Hematopoietic multipotent progenitor cell treated with erythropoietin and hydrocortisone succinate and interleukin-3 and kit ligand, for 6 days (in vitro differentiated cells): ENCODE results near the gene RNLS.
A peak's percentile ranks its signal among the peaks of the same experiment; 100 is the strongest.
"Not testable (repeated sequence)": the region's sequence is repeated elsewhere in the genome, so short reads cannot be mapped to it uniquely, and the experiment has no call there.

Experiments used
- DNase-seq: peaks from one replicate; pipeline ENCODE4 v3.0.0-alpha.2; 2015

RNLS gene

GRCh38 chr10:88521791-88522190, 61.3 kb downstream of the RNLS start:
- DNase-seq: no peak

- DNase-seq: no peak
Measured at GRCh38 chr10:88515235-88515634, 67.9 kb downstream of the RNLS start.

- DNase-seq: no peak
Measured at GRCh38 chr10:88512599-88512998, 70.5 kb downstream of the RNLS start.

- DNase-seq: no peak
Measured at GRCh38 chr10:88508796-88509195, 74.3 kb downstream of the RNLS start.

- DNase-seq: no peak
Measured at GRCh38 chr10:88507826-88508453, 75.2 kb downstream of the RNLS start.

- DNase-seq: no peak
Measured at GRCh38 chr10:88507404-88507803, 75.7 kb downstream of the RNLS start.

GRCh38 chr10:88505680-88506215, 77.4 kb downstream of the RNLS start:
- no peak for DNase-seq

GRCh38 chr10:88505265-88505664, 77.9 kb downstream of the RNLS start:
- no peak for DNase-seq

GRCh38 chr10:88500656-88501055, 82.5 kb downstream of the RNLS start:
- no peak for DNase-seq

- DNase-seq: no peak
Measured at GRCh38 chr10:88499569-88500470, 83.3 kb downstream of the RNLS start.

- no peak for DNase-seq
Measured at GRCh38 chr10:88497913-88498312, 85.2 kb downstream of the RNLS start.

- no peak for DNase-seq
Measured at GRCh38 chr10:88494537-88494936, 88.6 kb downstream of the RNLS start.

GRCh38 chr10:88493691-88494483, 89.2 kb downstream of the RNLS start:
- no peak for DNase-seq

GRCh38 chr10:88491314-88491713, 91.8 kb downstream of the RNLS start:
- DNase-seq: peak; percentile 7

GRCh38 chr10:88490231-88490980, 92.7 kb downstream of the RNLS start:
- no peak for DNase-seq

GRCh38 chr10:88489107-88489506, 94.0 kb downstream of the RNLS start:
- DNase-seq: no peak

- not testable (repeated sequence) for DNase-seq
Measured at GRCh38 chr10:88486816-88487215, 96.3 kb downstream of the RNLS start.

- no peak for DNase-seq
Measured at GRCh38 chr10:88482220-88482619, 100.9 kb downstream of the RNLS start.

- no peak for DNase-seq
Measured at GRCh38 chr10:88478256-88478655, 104.9 kb downstream of the RNLS start.

GRCh38 chr10:88477343-88478085, 105.6 kb downstream of the RNLS start:
- DNase-seq: no peak
